ENCODE measurements around the gene MATR3. TPM values are rescaled to one million over a fixed set of nuclear protein-coding genes. Genes with fewer than 3 reads are reported as not detected.

Gene MATR3
- total RNA-seq, 2 donors from 2014 or later: 318 to 325 TPM

DNA sequence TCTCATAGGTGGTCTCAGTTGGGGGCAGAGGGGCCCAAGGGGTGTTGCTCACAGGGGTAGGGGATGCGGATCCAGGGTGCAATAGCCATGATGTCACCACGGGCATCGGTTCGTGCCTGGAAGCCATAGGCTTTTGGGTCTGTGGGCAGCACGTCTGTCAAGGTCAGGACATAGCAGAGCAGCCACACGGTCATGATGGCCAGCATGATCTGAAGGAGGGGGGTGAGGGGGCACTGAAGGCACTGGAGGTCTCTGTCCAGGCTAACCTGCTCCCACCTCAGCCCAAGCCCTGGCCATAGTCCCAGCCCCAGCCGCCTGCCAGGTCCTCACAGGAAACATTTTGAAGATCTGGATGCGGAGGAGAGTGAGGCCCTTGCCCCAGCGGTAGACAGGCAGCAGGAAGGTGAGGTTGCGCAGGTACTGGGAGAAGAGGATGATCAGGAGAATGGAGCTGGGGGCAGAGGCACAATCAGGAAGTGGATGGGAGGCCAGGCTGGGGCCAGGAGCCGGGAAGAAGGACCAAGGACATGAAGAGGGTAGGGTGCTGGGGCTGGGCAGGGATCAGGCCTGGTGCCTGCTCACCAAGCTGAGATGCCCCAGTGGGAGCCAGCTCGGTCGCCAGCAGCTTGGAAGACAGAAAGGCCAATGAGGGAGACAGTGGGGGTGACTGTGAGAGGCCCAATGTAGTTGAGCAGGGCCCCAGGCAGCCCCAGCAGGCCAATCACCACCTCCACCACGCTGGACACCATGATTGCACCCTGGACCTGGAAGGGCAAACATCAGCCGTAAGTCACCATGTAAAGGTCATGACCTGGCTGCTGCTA lies 86.3 kb downstream of the MATR3 start:
- no peaks in the 10 kb centered on the region for H3K9me3 ChIP-seq (ENCODE audit: control insufficient read depth, low read length, poor library complexity, severe bottlenecking)
- peaks cover 11% of the 10 kb centered on the region for H3K4me1 Mint-ChIP-seq
- no peaks in the 10 kb centered on the region for H3K36me3 Mint-ChIP-seq (ENCODE audit: low read depth)
- ATAC-seq (no peak), DNase-seq (no peak)
- peak overlapping the region; percentile 28 for H3K4me3 Mint-ChIP-seq
- no peak overlapping the region for H3K27ac Mint-ChIP-seq
- no peaks in the 10 kb centered on the region for H3K27me3 Mint-ChIP-seq

Other genes starting within 250 kb of the MATR3 start
- 10 to 100 TPM; 17.8 to 18.5 TPM for gene SIL1, start 95.4 kb upstream of the MATR3 start, total RNA-seq
- 100 to 1,000 TPM; 106 to 123 TPM for gene PAIP2, start 48.1 kb downstream of the MATR3 start, total RNA-seq
- gene SLC23A1, start 89.6 kb downstream of the MATR3 start, total RNA-seq: not detected
- gene MZB1, start 96.2 kb downstream of the MATR3 start, total RNA-seq: 1 to 10 TPM; 2.2 to 3.1 TPM
- under 1 TPM; 0.57 to 0.72 TPM for gene PROB1, start 101.4 kb downstream of the MATR3 start, total RNA-seq
- 1 to 10 TPM; 3.8 to 4.1 TPM for gene SPATA24, start 110.3 kb downstream of the MATR3 start, total RNA-seq
- gene DNAJC18, start 145.8 kb downstream of the MATR3 start, total RNA-seq: 1 to 10 TPM; 4.0 to 8.7 TPM
- not detected for gene ECSCR, start 169.0 kb downstream of the MATR3 start, total RNA-seq
- gene SMIM33, start 177.3 kb downstream of the MATR3 start, total RNA-seq: under 1 TPM; 0.13 to 0.32 TPM
- 100 to 1,000 TPM; 151 to 160 TPM for gene STING1, start 189.0 kb downstream of the MATR3 start, total RNA-seq

Data from T-helper 17 cell (primary cell).